ENCODE measurements around the gene TMEM30A. TPM values are rescaled to one million over a fixed set of nuclear protein-coding genes. Genes with fewer than 3 reads are reported as not detected.

TMEM30A gene
- total RNA-seq, 1 donor from 2014 or later, result 112 TPM

DNA sequence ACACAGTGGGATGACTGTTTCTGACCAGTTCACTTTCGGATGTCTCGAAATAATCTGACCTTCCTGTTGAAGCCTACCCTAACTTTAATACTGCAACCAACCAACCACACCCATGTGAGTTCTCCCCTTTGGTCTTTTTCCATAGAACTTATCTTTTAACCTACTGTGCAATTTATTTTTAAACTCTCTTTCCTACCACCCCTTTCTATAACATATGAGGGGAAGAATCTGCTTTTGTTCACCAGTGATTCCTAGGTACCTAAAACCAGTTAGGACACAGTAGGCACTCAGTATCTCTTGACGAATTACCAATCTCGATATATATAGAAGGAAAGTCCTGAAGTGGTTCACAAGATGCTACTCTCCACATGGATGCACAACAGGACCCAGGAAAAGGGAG, 48.0 kb downstream of the TMEM30A start:
- H3K36me3 Mint-ChIP-seq (ENCODE audit: unreplicated experiment), result peaks cover 38% of the 10 kb centered on the region
- H3K27ac Mint-ChIP-seq (ENCODE audit: unreplicated experiment), result no peak overlapping the region
- no peak for DNase-seq (ENCODE audit: extremely low spot score, unreplicated experiment)
- H3K4me1 Mint-ChIP-seq (ENCODE audit: unreplicated experiment), result peaks cover 11% of the 10 kb centered on the region
- no peaks in the 10 kb centered on the region for H3K27me3 Mint-ChIP-seq (ENCODE audit: unreplicated experiment)
- no peaks in the 10 kb centered on the region for H3K9me3 Mint-ChIP-seq (ENCODE audit: unreplicated experiment)
- H3K4me3 Mint-ChIP-seq (ENCODE audit: unreplicated experiment), result no peak overlapping the region
- TF ChIP-seq, protein P1, sequence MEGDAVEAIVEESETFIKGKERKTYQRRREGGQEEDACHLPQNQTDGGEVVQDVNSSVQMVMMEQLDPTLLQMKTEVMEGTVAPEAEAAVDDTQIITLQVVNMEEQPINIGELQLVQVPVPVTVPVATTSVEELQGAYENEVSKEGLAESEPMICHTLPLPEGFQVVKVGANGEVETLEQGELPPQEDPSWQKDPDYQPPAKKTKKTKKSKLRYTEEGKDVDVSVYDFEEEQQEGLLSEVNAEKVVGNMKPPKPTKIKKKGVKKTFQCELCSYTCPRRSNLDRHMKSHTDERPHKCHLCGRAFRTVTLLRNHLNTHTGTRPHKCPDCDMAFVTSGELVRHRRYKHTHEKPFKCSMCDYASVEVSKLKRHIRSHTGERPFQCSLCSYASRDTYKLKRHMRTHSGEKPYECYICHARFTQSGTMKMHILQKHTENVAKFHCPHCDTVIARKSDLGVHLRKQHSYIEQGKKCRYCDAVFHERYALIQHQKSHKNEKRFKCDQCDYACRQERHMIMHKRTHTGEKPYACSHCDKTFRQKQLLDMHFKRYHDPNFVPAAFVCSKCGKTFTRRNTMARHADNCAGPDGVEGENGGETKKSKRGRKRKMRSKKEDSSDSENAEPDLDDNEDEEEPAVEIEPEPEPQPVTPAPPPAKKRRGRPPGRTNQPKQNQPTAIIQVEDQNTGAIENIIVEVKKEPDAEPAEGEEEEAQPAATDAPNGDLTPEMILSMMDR (IDR thresholded peaks at IDR 0.05), result no peak

DNA sequence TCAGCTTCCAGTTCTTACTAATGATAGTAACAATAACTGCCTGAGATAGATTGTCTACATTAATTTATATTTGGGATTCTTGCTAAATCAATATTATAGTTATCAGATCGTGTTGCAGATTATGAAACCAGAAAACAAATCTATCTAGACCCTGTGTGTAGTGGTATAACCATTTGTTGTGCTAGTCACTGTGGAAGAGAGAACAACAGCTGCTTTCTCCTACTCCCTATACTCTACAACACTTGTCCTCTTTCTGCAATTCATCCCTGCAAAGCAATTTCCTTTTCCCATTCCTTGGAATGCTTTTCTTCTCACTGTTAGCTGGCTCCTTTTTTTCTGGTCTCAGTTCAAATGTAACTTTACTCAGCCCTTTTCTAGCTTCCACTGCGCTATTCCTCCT, 49.3 kb downstream of the TMEM30A start:
- H3K9me3 Mint-ChIP-seq (ENCODE audit: unreplicated experiment), result no peaks in the 10 kb centered on the region
- peaks cover 6% of the 10 kb centered on the region for H3K4me1 Mint-ChIP-seq (ENCODE audit: unreplicated experiment)
- TF ChIP-seq, protein P1 (IDR thresholded peaks at IDR 0.05), result no peak
- H3K36me3 Mint-ChIP-seq (ENCODE audit: unreplicated experiment), result peaks cover 27% of the 10 kb centered on the region
- H3K27me3 Mint-ChIP-seq (ENCODE audit: unreplicated experiment), result no peaks in the 10 kb centered on the region
- H3K27ac Mint-ChIP-seq (ENCODE audit: unreplicated experiment), result no peak overlapping the region
- DNase-seq (ENCODE audit: extremely low spot score, unreplicated experiment), result no peak
- H3K4me3 Mint-ChIP-seq (ENCODE audit: unreplicated experiment), result no peak overlapping the region

DNA sequence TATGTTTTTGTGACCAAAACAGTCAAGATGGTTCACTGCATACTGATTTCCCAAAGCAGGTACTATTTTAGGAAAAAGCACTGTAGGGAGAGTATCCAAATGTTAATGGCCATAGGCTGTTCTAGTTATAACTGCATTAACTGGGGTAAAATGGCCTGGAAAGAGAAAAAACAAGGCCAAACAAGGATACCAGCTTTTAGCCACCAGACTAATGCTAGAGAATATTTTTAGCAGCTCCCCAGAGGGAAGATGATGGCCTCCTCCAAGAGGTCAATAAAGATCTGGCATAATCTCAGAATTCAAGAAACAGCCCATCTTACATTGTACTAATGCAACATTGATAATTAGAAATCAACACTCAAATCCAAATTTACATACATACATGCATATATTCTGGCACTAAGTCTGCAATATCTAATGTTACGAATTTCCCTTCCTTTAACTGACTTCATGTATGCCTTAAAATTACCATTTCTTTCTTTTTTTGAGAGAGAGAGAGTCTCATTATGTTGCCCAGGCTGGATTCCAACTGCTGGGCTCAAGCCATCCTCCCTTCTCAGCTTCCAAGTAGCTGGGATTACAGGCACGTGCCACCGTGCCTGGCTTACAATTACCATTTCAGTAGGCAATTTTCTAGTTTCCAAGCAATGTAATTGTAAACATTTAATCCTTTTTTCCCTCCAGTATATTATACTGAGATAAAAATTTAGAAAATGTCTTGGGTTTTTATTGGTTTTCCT, 50.3 kb downstream of the TMEM30A start:
- H3K27ac Mint-ChIP-seq (ENCODE audit: unreplicated experiment), result no peak overlapping the region
- no peak overlapping the region for H3K4me3 Mint-ChIP-seq (ENCODE audit: unreplicated experiment)
- H3K9me3 Mint-ChIP-seq (ENCODE audit: unreplicated experiment), result no peaks in the 10 kb centered on the region
- TF ChIP-seq, protein P1 (IDR thresholded peaks at IDR 0.05), result no peak
- DNase-seq (ENCODE audit: extremely low spot score, unreplicated experiment), result no peak
- H3K27me3 Mint-ChIP-seq (ENCODE audit: unreplicated experiment), result no peaks in the 10 kb centered on the region
- H3K36me3 Mint-ChIP-seq (ENCODE audit: unreplicated experiment), result peaks cover 20% of the 10 kb centered on the region
- peaks cover 6% of the 10 kb centered on the region for H3K4me1 Mint-ChIP-seq (ENCODE audit: unreplicated experiment)

DNA sequence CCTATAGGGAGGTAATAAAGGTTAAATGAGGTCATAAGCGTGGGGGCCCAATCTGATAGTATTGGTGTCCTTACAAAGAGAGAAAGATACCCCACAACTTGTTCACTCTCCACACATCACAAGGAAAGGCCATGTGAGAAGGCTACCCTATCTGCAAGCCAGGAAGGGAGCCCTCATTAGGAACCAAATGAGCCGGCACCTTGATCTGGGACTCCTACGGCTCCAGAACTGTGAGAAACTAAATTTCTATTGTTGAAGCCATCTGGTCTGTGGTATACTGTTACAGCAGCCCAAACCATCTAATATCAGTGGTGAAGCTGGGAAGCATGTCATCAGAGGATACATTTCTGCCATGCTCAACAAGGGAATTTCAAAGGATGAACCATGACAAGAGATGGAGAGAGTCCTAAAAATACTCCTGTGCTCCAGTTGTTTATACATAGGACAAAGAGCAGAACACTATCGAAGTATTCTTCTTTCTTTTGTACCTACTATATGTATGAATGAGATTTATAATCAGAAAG, 51.4 kb downstream of the TMEM30A start:
- TF ChIP-seq, protein P1 (IDR thresholded peaks at IDR 0.05), result no peak
- Mint-ChIP-seq H3K4me1 (ENCODE audit: unreplicated experiment) (peaks cover 6% of the 10 kb centered on the region), H3K9me3 (ENCODE audit: unreplicated experiment) (no peaks in the 10 kb centered on the region)

DNA sequence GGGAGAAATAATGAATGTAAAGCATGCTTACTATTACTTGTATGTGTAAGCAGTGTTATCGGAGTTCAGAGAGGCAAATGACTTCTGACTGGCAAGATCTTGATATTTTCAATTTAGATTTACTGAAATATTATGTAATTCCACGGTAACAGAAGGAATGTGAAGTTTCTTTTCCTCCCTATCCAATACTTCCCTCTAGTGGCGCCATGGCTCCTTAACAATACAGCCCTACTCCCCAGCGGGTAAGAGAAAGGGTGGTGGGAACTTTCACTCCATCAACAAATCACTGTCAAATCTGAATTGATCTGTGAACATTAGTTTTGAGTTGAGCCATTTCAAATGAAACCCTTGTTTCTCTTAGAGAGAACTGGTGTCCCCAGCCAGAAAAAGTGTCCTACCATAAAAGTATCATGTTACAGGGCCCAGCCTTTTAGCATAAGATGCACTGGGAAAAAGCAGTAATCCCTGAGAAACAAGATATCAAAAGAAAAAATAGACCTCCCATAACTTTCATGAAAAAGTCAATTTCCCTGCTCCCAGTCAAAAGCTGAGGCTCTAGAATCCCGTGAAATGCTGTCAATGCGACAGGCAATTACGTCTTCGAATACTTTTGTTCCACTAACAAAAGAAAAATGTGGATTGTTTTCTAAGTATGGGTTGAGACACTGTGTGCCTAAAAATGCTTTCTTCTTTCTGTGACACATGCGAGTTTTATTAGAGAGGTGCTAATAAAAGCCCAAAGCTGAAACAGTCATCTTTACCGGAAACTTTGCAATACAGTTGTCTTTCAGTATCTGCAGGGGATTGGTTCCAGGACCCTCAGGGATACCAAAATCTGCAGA, 53.9 kb downstream of the TMEM30A start:
- no peak overlapping the region for H3K27ac Mint-ChIP-seq (ENCODE audit: unreplicated experiment)
- peaks cover 6% of the 10 kb centered on the region for H3K4me1 Mint-ChIP-seq (ENCODE audit: unreplicated experiment)
- TF ChIP-seq, protein P1 (IDR thresholded peaks at IDR 0.05), result peak; percentile 83
- DNase-seq (ENCODE audit: extremely low spot score, unreplicated experiment), result no peak
- no peak overlapping the region for H3K4me3 Mint-ChIP-seq (ENCODE audit: unreplicated experiment)
- no peaks in the 10 kb centered on the region for H3K36me3 Mint-ChIP-seq (ENCODE audit: unreplicated experiment)
- no peaks in the 10 kb centered on the region for H3K9me3 Mint-ChIP-seq (ENCODE audit: unreplicated experiment)
- no peaks in the 10 kb centered on the region for H3K27me3 Mint-ChIP-seq (ENCODE audit: unreplicated experiment)

More for the DNA sequence above, 51.4 kb downstream of the TMEM30A start:
- no peak overlapping the region for H3K27ac Mint-ChIP-seq (ENCODE audit: unreplicated experiment)
- no peaks in the 10 kb centered on the region for H3K27me3 Mint-ChIP-seq (ENCODE audit: unreplicated experiment)
- H3K36me3 Mint-ChIP-seq (ENCODE audit: unreplicated experiment), result peaks cover 14% of the 10 kb centered on the region
- DNase-seq (ENCODE audit: extremely low spot score, unreplicated experiment), result no peak
- H3K4me3 Mint-ChIP-seq (ENCODE audit: unreplicated experiment), result no peak overlapping the region

All from osteocyte (in vitro differentiated cells).